Body of pancreas (tissue), 4 donors: Measurements from ENCODE around the gene NT5E. TPM values are rescaled to one million over a fixed set of nuclear protein-coding genes. Genes with fewer than 3 reads are reported as not detected.

Source experiments
- ATAC-seq: fragments of 150-250 bp; one replicate; pipeline ENCODE4 v1.9.1; 2016
- DNase-seq, 4 donors: peaks; one replicate each; pipeline ENCODE4 v3.0.0-alpha.2; 2019
- H3K27ac ChIP-seq, 4 donors: fragments of 200-600 bp; sonication (generic); 1 replicate in 3 of 4; 2 replicates in 1 of 4; pipeline versions ENCODE4 v1.5.1 to v1.6.1; 2016 to 2019; ENCODE audit warnings: mild to moderate bottlenecking in 1 of 4, mixed read lengths in 1 of 4, moderate library complexity in 1 of 4
- H3K27me3 ChIP-seq, 2 donors: fragments of 200-600 bp; sonication (generic); one replicate each; pipeline ENCODE4 v1.6.0; 2016; ENCODE audit warnings: mild to moderate bottlenecking in 1 of 2
- H3K36me3 ChIP-seq, 2 donors: fragments of 200-600 bp; sonication (generic); replicated peaks in 1 of 2; 2 replicates each; pipeline ENCODE4 v1.5.1; 2016; ENCODE audit warnings: low read depth in 2 of 2; ENCODE audit not compliant: insufficient read depth in 1 of 2
- H3K4me1 ChIP-seq: fragments of 200-600 bp; sonication (generic); one replicate; pipeline ENCODE4 v1.6.0; 2016
- H3K4me3 ChIP-seq, 2 donors: fragments of 200-600 bp; sonication (generic); 1 replicate in 1 of 2; 2 replicates in 1 of 2; pipeline ENCODE4 v1.5.1; 2016 to 2019
- H3K9me3 ChIP-seq, 3 donors: fragments of 200-600 bp; sonication (generic); 1 replicate in 2 of 3; 2 replicates in 1 of 3; pipeline ENCODE4 v1.5.1; 2016
- POLR2A ChIP-seq, 3 donors: fragments of 450-650 bp; IDR thresholded peaks; one replicate each; pipeline ENCODE4 v1.6.1; 2016; ENCODE audit warnings: antibody characterized with exemption in 3 of 3, mild to moderate bottlenecking in 2 of 3
- WGBS, 2 donors: methylation state at CpG; one replicate each; pipeline ENCODE4 v1.1.5; 2017; 5-methylcytosine and 5-hydroxymethylcytosine counted together
- intact Hi-C: fragments of 100-400 bp; cut with DNase I; formaldehyde crosslinking; loops from one replicate; pipeline ENCODE4 v1.15.1; 2023
- total RNA-seq, 2 donors: library from RNA; depleted of rRNA; stranded (reverse); fragments of >200 nt; gene quantifications; one replicate each; pipeline ENCODE4 v1.1.0, GENCODE V29; 2016
- TF ChIP-seq, protein P1 (sequence below), 7 experiments: fragments of 450-650 bp in 4 of 7; fragments of 200-600 bp in 3 of 7; sonication (generic) in 3 of 7; IDR thresholded peaks; one replicate each; pipeline ENCODE4 v1.5.1; 2016 to 2019; ENCODE audit warnings: antibody characterized with exemption in 7 of 7

Gene NT5E
- total RNA-seq, 2 donors from 2014 or later = 3.1 to 4.0 TPM

- no peak for TF ChIP-seq POLR2A (IDR thresholded peaks at IDR 0.05)
- TF ChIP-seq, protein P1, sequence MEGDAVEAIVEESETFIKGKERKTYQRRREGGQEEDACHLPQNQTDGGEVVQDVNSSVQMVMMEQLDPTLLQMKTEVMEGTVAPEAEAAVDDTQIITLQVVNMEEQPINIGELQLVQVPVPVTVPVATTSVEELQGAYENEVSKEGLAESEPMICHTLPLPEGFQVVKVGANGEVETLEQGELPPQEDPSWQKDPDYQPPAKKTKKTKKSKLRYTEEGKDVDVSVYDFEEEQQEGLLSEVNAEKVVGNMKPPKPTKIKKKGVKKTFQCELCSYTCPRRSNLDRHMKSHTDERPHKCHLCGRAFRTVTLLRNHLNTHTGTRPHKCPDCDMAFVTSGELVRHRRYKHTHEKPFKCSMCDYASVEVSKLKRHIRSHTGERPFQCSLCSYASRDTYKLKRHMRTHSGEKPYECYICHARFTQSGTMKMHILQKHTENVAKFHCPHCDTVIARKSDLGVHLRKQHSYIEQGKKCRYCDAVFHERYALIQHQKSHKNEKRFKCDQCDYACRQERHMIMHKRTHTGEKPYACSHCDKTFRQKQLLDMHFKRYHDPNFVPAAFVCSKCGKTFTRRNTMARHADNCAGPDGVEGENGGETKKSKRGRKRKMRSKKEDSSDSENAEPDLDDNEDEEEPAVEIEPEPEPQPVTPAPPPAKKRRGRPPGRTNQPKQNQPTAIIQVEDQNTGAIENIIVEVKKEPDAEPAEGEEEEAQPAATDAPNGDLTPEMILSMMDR (IDR thresholded peaks at IDR 0.05) = no peak
- H3K4me3 ChIP-seq = no peak overlapping the region
Measured at GRCh38 chr6:85452441-85452881, 2.6 kb downstream of the NT5E start.

DNA sequence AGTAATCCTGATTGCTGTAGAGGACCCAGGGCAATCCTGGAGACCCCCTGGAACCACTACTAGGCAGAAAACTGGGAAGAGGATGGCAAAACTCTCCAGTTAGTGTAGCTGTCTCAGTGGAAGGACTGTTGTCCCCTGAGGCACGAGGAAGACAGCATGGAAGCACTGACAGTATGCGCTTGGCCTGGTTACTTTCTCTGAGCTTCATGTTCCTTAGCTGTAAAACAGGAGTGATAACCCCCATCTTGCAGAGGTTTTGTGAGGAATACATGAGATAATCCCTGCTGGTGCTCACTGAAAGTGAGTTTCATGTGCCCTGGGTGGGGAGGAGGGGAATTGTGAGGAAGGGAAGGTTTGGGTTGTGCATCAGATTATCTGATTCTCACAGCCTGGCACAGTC, 3.2 kb downstream of the NT5E start:
- Histone ChIP-seq H3K27ac (no peak overlapping the region), H3K36me3 (no peaks in the 10 kb centered on the region), H3K4me3 (no peak overlapping the region), H3K9me3 (no peaks in the 10 kb centered on the region), H3K4me1 (peaks cover 19% of the 10 kb centered on the region), H3K27me3 (no peaks in the 10 kb centered on the region)
- intact Hi-C loops = no loop called here
- ATAC-seq = no peak
- TF ChIP-seq POLR2A (IDR thresholded peaks at IDR 0.05) = no peak
- TF ChIP-seq, protein P1 (IDR thresholded peaks at IDR 0.05) = no peak
- WGBS, 2 donors = 83 to 92% methylated on average over 2 of the region's 2 CpGs
- DNase-seq = no peak

More at GRCh38 chr6:85452441-85452881, 2.6 kb downstream of the NT5E start:
- 71 to 75% methylated on average over 5 of the region's 5 CpGs for WGBS, 2 donors
- Histone ChIP-seq H3K27me3 (no peaks in the 10 kb centered on the region), H3K36me3 (no peaks in the 10 kb centered on the region), H3K27ac (no peak overlapping the region), H3K4me1 (peaks cover 19% of the 10 kb centered on the region), H3K9me3 (no peaks in the 10 kb centered on the region)
- no peak for DNase-seq
- no peak for ATAC-seq
- intact Hi-C loops = no loop called here

DNA sequence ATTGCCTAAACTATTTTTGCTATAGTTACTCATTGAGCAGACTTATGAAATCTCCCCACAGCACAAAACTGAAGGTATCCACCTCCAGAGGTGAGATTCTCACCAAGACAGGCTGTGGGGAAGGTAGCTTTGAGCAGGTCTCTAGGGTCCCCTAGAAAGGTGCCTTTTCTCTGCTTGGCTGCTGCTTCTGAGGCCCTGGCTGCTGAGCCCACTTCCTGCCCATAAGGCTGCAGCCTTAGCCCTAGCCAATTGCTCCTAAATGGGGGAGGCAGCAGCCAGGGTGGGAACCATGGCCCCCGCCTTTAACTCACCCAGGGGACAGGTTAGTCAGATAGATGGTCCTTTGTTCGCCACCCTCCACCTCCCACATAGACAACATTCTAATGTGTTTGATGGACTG, 3.6 kb downstream of the NT5E start:
- H3K27ac ChIP-seq = no peak overlapping the region
- no peaks in the 10 kb centered on the region for H3K36me3 ChIP-seq
- H3K4me1 ChIP-seq = peaks cover 19% of the 10 kb centered on the region
- TF ChIP-seq, protein P1 (IDR thresholded peaks at IDR 0.05) = no peak
- ATAC-seq (no peak), DNase-seq (no peak)
- WGBS, 2 donors = 65 to 84% methylated on average over 2 of the region's 2 CpGs
- intact Hi-C loops = no loop called here
- H3K4me3 ChIP-seq = no peak overlapping the region
- no peaks in the 10 kb centered on the region for H3K27me3 ChIP-seq
- no peaks in the 10 kb centered on the region for H3K9me3 ChIP-seq

DNA sequence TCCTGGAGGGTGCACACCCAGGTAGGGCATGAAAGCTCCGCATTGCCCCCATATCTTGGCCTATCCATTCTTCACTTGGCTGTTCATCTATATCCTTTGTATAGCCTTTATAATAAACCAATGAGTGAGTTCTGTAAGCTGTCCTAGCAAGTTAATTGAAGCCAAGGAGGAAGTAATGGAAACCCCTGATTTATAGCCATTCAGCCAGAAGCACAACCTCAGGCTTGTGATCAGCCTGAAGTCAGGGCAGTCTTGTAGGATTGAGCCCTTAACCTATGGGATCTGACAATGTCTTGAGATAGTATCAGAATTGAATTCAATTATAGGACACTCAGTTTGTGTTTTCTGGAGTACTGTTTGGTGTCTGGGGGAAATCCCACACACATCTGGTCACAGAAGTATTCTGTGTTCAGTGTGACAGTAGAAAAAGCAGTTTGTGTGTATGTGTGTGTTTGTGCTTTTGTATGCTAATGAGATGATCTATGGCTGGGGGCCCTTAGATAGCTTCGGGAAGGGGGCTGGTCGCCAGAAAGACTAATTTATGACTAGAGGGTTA, 5.7 kb downstream of the NT5E start:
- Histone ChIP-seq H3K4me1 (peaks cover 5% of the 10 kb centered on the region), H3K9me3 (no peaks in the 10 kb centered on the region), H3K36me3 (no peaks in the 10 kb centered on the region), H3K27ac (no peak overlapping the region), H3K27me3 (no peaks in the 10 kb centered on the region), H3K4me3 (no peak overlapping the region)
- 60 to 80% methylated on average over 3 of the region's 3 CpGs for WGBS, 2 donors
- DNase-seq = no peak
- ATAC-seq = no peak
- intact Hi-C loops = no loop called here
- no peak for TF ChIP-seq POLR2A (IDR thresholded peaks at IDR 0.05)
- TF ChIP-seq, protein P1 (IDR thresholded peaks at IDR 0.05) = no peak

- TF ChIP-seq POLR2A (IDR thresholded peaks at IDR 0.05) = no peak
- TF ChIP-seq, protein P1 (IDR thresholded peaks at IDR 0.05) = no peak
- Histone ChIP-seq H3K27me3 (no peaks in the 10 kb centered on the region), H3K27ac (no peak overlapping the region), H3K4me1 (peaks cover 6% of the 10 kb centered on the region), H3K9me3 (no peaks in the 10 kb centered on the region), H3K36me3 (no peaks in the 10 kb centered on the region), H3K4me3 (no peak overlapping the region)
- intact Hi-C loops = no loop called here
- no peak for ATAC-seq
- 79 to 86% methylated on average over 4 of the region's 4 CpGs for WGBS, 2 donors
- DNase-seq = no peak
Measured at GRCh38 chr6:85456782-85457181, 6.9 kb downstream of the NT5E start.
